Left ventricle myocardium superior (tissue), 1 donor: Measurements from ENCODE around the gene KRT72. TPM values are rescaled to one million over a fixed set of nuclear protein-coding genes. Genes with fewer than 3 reads are reported as not detected.

Source experiments
- ATAC-seq: fragments of 200-7000 bp; cut with Tn5 transposase; one replicate; pipeline ENCODE4 v1.9.1; 2020; ENCODE audit warnings: mild to moderate bottlenecking, moderate library complexity
- DNase-seq: peaks from one replicate; pipeline ENCODE4 v3.0.0-alpha.2; 2020
- intact Hi-C: fragments of 100-400 bp; cut with micrococcal nuclease; formaldehyde crosslinking; loops from one replicate; pipeline ENCODE4 v1.11.0; 2022
- long read RNA-seq: library from polyadenylated mRNA; unstranded; transcript quantifications from one replicate; pipeline ENCODE4 v2.0.0, GENCODE V29; 2021
- total RNA-seq: library from RNA; stranded (reverse); fragmentation: NEBNext Ultra II Directional; extraction: Animal tissue kit (Norgen Biotek cat#: 25700); gene quantifications from one replicate; pipeline ENCODE4 v1.2.1, GENCODE V29; 2021
- donor health status: DM: no; HTN: yes; CAD: no; lungs with severe emphysema.

KRT72 gene
- total RNA-seq: not detected
- long read RNA-seq: 0 reads

DNA sequence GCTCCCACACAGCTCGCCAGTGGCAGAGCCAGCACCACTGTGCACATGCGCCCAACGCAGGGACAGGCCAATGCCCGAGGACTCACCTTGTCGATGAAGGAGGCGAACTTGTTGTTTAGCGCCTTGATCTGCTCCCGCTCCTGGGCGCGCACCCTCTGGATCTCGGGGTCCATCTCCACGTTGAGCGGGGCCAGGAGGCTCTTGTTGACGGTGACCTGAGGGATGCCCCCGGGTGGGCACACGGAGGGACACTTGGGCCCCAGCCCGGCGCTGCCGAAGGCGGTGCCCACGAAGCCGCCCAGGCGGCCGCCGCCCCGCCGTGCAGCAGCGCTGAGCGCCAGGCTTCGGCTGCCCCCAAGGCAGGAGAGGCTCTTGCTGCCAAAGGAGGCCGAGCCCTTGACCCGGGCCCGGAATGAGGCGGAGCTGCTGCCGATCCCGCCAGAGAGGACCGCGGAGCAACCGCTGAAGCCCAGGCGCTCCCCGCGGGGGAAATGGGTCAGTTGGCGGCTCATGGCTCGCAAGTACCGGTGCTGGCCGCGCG is at the start of gene KRT72:
KRT72 (minus strand) TSS at position 523 of the 541 bp plus-strand sequence; CDS start at position 512, 11 bp downstream.
- DNase-seq (no peak), ATAC-seq (no peak)
- intact Hi-C loops: no loop called here

- ATAC-seq (no peak), DNase-seq (no peak)
- intact Hi-C loops: no loop called here
Measured at GRCh38 chr12:52650520-52651081, 49.3 kb upstream of the KRT72 start.

GRCh38 chr12:52649066-52649465 is 47.8 kb upstream of the KRT72 start:
- ATAC-seq (no peak), DNase-seq (no peak)
- intact Hi-C loops: no loop called here

- ATAC-seq: no peak
- DNase-seq: no peak
- intact Hi-C loops: no loop called here
Measured at GRCh38 chr12:52648012-52648550, 46.8 kb upstream of the KRT72 start.

- intact Hi-C loops: no loop called here
- ATAC-seq: no peak
- no peak for DNase-seq
Measured at GRCh38 chr12:52647601-52648000, 46.3 kb upstream of the KRT72 start.

GRCh38 chr12:52646613-52647012 is 45.4 kb upstream of the KRT72 start:
- intact Hi-C loops: no loop called here
- no peak for ATAC-seq

DNA sequence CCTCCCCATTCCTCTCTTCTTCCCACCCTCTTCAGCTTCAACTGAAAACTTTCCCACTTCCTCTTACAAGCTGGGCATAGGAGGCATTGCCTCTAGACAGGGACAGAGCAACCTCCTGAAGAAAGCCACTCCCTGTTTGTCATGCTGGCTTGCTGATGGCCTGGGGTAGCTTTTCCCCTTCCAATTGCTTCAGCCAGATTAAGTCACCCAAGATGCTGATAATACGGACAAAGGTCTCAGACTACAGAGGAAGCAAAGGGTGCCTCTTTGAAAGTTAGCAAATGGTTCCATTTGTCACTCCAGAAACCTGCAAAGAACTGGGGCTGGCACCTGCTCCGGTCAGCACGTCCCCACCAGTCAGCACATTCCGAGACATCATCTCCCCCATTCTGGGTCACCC is 44.7 kb upstream of the KRT72 start:
- ATAC-seq: no peak
- no peak for DNase-seq
- intact Hi-C loops: no loop called here

More at GRCh38 chr12:52646613-52647012, 45.4 kb upstream of the KRT72 start:
- DNase-seq: no peak

DNA sequence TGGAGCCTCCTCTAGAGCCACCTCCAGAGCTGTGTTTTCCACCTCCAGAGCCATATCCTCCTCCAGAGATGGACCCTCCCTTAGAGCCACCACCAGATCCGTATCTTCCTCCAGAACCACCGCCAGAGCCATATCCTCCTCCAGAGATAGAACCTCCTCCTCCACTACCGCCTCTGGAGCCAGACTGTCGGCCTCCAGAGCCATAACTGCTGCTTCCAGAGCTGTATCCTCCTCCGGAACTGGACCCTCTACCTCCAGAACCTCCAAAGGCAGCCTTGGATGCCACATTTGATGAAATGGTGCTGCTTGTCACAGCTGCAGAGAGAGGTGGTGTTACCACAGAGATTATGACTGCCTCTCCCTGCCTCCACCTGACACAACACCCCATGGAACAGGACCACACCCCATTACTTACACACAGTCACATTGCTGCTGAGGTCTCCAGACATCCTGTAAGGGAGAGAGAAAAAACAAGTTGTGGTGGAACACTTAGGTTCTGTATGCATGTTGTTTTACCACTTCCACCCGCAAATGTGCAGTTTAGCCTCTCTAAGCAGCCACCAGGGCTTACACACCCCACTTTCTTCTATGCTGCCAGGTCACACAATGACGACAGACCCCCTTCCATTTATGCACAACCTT is 44.0 kb upstream of the KRT72 start:
- intact Hi-C loops: no loop called here
- DNase-seq: no peak
- ATAC-seq: no peak

DNA sequence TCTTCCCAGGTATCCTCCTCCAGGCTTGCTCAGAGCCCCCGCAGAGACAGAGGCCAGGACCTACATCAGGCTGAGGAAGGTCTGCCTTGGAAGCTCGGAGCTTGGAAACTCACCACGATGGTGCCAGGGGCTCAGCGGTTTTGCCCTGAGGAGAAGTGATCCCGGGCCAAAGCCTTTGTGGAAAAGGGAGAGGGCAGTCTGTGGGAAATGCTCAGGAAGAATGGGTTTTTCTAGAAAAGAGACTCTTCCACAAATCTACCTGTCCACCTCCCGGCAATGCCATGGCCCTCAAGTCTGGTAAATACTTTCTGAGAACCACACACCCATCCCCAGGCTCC is 42.8 kb upstream of the KRT72 start:
- DNase-seq (no peak), ATAC-seq (no peak)
- intact Hi-C loops: no loop called here

DNA sequence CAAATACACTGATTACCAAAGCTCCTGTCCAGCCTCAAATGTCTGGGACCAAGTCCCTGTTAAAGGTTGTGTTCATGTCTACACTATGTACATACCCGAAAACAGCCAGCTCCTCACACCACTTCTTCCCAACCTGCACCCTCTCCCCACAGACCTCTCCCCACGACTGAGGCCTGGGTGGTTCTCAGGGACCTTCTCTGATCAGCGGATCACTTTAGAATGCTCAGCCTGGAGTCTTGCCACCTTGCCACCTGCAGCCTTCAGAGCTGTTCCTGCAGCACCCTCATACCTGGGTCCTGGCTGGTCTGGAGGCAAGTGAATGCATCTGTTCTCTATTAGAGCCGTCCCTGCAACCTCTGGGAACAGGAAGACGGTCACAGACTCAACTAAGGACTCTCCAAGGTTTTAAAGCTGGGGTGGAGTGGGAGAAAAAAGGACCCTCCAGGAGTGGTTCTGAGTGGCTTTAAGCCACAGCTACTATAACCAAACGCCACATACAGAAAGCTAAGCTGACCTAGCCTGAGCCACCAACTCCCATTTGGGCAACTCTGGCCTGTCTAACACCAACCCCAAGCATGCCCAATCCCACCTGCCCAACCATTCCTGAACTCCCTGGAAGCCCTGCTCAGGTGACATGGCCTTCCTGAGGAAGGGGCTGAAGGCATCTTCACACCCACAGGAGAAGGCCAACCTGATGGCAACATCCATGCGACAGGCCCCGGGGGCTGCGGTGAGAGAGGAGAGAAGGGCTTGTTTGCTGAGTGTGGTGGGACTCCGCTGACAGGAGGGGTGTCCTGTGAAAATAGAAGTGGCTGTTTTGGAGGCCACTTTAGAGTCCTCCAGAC is 42.2 kb upstream of the KRT72 start:
- intact Hi-C loops: no loop called here
- DNase-seq (no peak), ATAC-seq (no peak)

DNA sequence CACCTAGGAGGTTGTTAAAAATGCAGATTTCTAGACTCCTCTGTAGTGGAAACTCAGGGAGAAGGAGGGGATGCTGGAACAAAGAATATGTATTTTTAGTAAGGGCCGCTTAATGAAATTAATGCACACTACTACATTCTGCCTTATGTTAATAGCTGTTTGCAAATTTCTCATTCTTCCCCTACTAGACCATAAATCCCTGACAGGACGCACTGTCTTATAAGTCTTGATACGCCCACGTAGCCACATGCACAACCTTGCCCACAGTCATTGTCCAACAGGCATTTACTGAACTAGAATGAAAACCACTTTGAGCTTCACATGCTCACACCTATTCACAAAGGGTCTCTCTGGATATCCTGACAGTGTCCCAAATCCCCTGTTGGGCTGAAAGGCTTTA is 40.2 kb upstream of the KRT72 start:
- intact Hi-C loops: no loop called here
- DNase-seq (no peak), ATAC-seq (no peak)

- no peak for DNase-seq
- no peak for ATAC-seq
- intact Hi-C loops: no loop called here
Measured at GRCh38 chr12:52637299-52637698, 36.0 kb upstream of the KRT72 start.

DNA sequence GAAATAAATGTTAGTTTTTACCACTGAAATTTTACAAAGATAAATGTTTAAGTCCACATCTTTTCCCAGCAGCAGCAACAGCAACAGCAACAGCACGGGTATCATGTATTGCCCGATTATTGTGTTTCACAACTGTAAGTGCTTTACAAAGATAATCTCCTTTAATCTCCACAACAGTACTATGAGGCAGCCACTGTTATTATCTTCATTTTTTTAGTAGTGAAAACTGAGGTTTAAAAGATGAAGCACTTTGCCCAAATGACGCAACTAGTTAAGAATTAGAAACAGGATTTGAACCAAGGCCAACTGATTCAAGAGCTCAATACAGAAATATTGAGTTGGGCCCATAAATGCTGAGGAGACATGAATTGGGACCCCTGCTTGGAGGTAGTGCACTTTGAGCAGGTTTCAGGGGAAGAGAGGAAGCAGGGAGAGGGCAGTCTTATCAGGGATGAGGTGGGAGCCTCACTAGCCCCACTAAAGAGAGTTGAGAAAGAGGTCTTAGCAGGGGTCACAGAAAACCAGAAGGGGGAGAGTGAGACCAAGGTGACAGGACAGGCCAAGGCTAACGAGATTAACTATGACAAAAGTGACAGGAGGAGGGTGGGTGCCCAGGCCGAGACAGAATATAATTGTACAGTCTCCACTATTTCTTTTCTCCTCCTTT is 35.5 kb upstream of the KRT72 start:
- intact Hi-C loops: no loop called here
- ATAC-seq (no peak), DNase-seq (no peak)

DNA sequence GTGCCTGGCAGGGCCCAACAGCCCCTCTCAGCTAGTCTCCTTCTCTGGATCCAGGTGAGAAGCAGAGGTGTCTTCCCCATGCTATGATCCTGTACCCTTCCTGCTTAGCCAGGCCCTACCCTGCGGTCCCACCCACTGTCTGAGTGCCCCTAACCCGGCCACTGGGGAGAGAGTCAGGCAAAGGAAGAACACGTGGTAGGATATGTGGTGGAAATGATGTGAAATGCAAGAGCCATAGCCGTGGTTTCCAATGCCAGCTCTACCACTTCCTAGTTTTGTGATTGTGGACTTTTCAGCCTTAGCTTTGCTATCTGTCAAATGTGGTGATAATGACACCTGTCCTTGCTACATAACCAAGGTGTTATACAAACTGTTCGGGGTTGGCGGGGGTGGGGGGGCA is 34.9 kb upstream of the KRT72 start:
- intact Hi-C loops: no loop called here
- ATAC-seq: no peak
- DNase-seq: no peak

DNA sequence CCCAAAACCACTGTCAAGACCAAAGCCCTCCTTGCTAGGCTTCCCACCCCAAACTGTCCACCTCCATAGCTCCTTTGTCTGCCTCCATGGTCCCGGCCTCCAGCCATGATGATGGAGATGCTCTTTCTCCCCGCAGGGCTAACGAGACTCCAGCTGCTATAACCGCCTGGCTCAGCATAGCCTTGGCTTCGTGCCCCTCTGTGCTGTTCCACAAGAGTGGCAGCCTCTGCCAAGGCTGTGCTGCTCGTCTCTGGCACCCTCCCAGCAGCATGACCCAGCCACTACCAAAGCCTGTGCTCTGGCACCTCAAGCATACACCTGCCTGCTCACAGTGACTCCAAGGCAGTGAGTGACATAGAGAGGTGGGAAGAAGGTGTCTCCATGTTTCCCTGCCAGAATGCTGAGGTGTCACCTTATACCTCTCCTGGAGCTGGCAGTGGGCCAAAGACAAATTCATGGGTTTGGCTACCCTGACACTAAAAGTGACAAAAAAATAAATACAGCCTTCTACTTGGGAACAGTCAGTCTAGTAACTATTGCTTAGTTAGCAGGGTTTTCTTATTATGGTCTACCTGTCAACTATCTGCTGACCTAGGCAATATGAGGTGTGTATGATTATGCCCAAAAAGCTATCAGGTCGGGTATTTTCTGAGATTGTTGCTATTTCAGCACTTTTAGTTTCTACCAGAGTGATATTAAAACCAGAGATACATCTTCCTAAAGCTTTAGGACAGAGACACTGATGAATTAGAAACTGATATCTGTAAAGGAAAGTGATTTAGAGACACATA is 33.2 kb upstream of the KRT72 start:
- peak; percentile 99 for ATAC-seq
- intact Hi-C loops: no loop called here
- peak; percentile 90 for DNase-seq

DNA sequence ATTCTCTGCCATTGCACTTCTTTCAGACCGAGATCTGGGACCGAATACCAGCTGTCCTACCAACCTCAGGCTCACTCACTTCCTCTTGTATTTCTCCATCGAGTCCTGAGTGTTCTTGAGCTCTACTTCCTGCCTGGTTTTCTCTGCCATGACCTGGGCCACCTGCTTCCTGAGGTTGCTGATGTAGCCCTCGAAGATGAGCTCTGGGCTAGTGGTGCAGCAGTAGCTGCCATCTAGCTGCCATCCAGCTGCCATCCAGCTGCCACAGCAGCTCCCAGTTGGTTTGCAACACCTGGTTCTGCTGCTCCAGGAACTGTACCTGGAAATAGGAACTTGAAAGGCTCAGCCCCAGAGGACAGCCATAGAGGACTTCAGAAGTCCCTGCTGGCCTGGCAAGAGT is 32.1 kb upstream of the KRT72 start:
- intact Hi-C loops: no loop called here
- DNase-seq (no peak), ATAC-seq (no peak)

DNA sequence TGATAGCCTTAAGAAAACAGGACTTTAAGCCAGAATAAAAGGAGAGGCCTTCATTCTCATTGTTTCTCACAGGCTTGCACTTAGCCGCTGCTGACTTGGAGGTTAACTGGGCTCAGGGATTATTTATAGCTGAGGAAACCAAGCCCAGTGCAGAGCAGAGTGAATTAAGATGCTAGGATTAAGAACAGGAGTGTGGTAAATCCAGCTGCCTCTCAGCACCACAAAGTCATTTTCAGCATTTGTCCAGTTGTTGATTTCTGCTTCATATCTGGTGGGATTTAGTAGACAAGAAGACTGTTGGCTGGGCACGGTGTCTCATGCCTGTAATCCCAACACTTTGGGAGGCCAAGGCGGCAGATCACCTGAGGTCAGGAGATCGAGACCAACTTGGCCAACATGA is 31.4 kb upstream of the KRT72 start:
- intact Hi-C loops: no loop called here
- ATAC-seq (no peak), DNase-seq (no peak)

DNA sequence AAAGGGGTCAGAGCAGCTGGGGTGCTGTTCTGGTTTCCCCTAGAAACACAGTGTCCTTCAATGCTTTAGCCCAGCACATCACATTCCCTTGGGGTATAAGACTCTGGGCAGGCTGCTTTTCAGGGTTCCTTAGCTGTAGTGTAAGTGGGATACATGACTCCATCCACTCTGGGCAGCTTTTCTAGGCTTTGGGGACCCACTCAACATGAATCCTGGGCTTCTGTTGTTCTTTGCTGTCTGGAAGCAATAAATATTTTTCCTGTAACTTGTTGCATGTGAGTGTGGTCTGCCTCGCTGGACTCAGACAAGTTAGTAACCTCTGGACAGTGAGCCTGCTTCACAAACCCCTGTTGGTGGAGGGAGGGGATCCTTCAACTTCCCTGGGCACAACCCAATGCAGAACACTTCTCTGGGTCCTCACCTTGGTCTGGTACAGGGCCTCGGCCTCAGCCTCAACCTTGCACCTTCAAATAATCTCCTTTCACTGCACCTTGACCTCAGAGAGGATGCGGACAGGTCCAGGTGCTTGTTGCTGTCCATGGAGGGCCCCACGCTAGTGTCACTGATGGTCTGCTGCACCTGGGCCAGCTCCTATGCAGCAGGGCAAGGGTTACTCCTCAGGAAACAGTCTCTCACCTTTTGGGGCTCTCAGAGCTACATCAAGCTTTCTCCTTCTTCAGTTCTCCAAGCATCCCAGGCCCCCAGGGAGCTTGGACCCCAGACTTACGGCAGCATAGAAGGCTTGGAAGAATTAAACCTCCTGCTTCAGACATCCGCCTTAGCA is 30.6 kb upstream of the KRT72 start:
- DNase-seq (no peak), ATAC-seq (no peak)
- intact Hi-C loops: no loop called here
